HUDEP-2 (cell line): Measurements from ENCODE around the gene ASXL3.

Experiments used
- DNase-seq, 76 experiments: peaks; one replicate each; lab custom pipeline; 2025; ENCODE audit not compliant: unreplicated experiment in 76 of 76; lab: John Stamatoyannopoulos, UW

The ASXL3 gene

DNA sequence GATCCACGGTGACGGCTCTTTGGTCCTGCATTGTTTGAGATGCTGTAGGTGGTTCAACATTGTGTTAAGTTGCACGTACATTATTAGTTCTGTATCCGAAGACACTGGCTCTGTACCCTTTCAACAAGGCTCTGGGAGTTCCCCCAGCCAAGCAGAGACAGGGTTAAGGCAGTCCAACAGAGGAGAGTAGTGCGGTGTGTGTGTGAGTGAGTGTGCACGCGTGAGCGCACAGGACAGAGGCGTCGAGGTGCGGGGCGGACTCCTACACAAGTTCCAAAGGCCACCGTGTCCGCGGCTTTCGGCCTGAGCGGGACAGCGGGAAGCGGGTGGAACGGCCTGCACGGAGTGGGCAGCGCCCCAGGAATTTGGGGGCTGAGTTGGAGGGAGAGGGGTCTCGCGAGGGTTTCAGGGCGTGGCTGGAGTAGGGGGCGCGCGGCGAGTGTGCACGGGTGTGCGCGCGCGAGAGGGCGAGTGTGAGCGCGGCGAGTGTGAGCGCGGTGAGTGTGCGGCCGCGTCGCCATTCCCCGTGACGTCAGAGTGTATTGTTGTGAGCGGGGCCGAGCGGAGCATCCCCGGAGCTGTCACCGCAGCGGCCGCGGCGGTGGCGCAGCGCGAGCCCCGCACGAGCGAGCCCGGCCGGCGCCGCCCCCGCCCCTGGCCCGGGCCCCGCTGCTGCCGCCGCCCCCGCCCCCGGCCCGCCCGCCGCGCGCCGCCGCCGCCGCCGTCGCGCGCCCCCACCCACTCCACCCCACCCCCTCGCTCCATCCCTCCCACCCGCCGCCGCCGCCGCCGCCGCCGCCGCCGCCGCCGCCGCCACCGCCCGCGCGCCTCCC is at the start of gene ASXL3:
TSS of gene ASXL3 (plus strand) at position 535 of the 833 bp plus-strand sequence. CDS start 413 bp downstream, outside the sequence.
- peak in 7 of 76 experiments; percentile 0 to 19 (median 6) for DNase-seq

- no peak for DNase-seq
Observed at GRCh38 chr18:33532978-33533377, 45.0 kb upstream of the ASXL3 start.

GRCh38 chr18:33536904-33537303 is 41.1 kb upstream of the ASXL3 start:
- DNase-seq = no peak

DNA sequence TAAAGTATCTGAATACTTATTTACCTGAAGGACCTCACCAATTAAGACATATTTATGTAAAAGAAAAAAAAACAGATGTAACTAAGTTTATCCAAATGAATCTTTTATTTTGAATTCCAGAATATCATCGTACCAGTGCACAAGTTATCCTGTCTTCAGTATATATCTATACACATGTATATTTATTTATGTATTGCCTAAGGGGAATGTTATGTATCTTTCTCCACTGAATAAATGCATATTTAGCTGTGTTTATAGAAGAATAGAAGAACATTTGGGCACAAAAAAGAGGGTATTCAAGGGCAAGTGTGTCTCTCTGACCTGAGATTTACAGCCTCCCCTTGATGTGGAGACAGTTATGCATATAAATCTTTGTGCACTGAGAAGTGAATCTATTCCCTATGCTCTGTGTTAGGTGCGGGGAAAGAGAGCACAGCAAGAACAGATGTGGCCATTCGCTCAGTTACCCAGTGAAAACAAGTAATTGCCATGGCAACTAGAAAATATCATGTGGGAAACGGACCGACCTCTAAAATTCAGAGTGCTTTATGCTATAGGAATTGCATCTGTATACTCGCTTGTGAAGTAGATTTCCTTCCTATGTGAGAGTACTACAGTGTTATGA is 39.5 kb upstream of the ASXL3 start:
- no peak for DNase-seq

DNA sequence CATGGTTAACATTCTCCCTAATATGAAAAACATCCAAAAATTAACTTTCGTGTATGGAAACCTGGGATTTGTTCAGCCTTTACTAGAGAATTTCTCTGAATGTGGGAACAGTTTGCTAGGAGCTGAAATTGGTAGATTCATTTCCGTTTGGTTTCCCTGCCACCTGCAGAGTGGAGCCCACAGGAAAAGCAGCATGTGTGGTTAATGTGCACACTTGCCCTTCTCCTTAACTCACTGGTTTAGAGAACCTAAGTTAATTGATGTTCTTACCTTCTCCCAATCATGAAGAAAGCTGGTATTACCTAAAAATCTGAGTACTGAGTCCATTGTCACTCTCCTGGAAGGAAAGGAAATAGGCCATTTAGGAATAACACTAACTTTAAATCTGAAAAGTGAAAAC is 37.6 kb upstream of the ASXL3 start:
- DNase-seq = no peak

DNA sequence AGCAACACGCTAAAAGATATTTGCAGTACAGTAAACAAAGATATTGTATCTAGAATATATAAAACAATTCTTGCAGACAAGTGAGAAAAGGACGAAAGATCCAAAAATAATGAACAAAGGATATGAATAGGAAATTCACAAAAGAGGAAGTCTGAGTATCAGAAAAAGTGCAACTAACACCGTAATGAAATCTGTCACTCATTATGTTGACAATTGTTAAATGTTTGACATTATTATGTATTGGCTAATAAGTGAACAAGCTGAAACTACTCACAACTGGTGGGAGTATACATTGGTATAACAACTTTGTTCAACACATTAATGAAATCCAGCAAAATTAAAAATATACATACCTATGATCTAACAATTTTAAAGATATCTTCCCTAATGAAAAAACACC is 36.7 kb upstream of the ASXL3 start:
- DNase-seq = no peak

DNA sequence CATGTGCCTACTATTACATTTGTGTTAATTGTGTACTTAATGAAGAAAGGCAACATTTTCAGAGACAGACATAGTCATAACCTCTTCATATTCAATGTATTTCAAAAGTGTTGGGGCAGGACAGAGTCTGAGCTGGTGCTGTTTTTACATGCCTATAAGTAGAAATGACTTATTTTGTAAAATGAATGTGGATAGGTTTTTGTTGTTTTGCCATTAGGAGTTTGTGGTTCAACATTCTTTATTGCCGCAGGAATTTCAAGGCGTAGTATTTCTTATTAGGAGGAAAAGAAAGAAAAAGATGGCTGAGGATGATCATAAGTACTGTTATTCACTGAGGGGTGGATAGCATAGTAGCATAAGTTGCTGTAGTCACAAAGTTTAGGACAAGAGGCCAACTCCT is 21.2 kb upstream of the ASXL3 start:
- no peak for DNase-seq

GRCh38 chr18:33557706-33558105 is 20.3 kb upstream of the ASXL3 start:
- no peak for DNase-seq

DNA sequence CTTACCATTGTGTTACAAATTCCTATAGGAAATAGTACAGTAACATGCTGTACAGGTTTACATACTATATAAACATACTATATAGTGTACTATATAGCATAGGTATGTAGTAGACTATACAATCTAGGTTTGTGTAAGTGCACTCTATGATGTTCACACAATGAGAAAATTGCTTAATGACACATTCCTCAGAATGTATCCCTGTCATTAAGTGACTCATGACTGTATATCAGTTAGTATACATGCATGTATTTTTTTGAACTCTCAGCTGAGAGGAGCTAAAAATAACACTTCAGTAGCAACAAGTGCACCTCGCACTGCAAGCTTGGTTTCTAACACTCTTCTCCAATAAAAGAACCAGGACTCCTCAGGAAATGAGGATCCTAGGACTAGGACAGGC is 19.5 kb upstream of the ASXL3 start:
- DNase-seq = no peak

GRCh38 chr18:33560686-33561370 is 17.2 kb upstream of the ASXL3 start:
- peak in 33 of 76 experiments; percentile 0 to 72 (median 35) for DNase-seq

DNA sequence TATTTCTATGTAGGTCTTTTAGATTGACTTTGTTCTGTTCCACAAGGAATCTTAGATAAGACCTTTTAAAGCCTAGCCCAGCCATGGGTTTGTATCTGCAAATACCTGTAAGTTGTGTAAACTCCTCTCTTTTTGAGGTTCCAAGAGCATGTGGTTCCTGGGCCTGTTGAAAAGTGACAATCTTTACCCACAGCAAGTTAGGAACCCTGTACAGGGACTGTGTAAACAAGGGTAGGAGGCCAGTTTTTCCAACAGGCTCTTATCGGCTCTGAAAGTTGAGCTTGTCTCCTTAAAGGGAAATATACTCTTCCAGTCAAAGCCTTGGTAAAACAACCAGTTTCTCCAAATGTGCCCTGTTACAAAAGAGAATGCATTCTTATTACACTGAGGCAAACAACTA is 15.3 kb upstream of the ASXL3 start:
- DNase-seq = no peak

GRCh38 chr18:33567705-33568104 is 10.3 kb upstream of the ASXL3 start:
- no peak for DNase-seq

DNA sequence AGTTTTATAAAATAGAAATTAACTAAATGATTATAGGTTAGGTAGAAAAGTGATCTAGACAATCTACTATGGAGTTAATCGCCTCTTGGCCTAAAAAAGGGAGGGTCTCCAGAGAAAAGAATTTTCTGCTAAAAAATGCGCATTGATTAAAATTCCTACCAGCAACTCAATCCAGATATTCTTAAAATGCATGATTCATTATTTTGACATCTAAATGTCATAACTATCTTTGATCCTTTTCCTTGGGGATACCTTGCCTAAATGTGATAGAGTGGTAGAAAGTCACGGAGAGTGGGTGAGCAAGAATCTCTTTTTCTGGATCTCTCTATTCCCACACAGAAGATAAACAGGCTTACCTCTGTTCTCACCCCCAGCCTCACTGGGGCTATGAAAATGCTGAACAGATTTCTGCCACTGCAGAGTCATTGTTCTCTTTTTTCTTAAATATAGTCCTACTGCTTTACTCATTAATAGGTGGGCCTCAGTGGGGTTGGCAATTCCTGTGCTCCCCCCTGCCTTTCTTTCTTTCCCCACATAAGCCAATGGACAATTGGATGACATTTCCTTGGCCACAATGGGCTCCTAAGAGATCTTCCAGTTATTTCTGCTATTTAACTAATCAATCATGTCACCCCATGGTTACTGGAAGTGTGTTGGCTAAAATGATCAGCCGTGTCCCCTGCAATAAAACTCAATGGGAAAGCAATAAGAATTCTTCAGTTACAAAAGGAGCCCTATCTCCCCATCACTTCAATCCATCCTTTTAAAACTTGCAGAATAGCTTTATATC is 5.8 kb upstream of the ASXL3 start:
- DNase-seq = no peak

DNA sequence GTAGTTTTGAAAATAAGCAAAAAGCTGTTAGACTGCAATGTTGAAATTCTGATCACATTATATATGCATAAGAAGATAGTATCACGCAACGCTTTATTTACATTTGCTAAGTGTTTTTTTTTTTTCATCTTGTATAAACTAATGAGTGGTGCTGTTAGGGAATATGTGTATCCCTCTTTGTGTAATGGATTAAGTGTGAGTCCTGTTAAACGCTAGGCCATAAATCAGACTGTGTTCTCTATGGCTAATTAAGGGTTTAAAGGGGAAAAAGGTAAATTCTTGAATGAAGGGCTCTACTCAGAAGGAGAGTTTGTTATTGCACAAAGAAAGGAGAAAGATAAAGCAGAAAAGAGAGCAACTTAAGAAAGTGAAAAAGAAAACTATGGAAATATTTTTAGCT is 4.8 kb upstream of the ASXL3 start:
- DNase-seq = no peak

DNA sequence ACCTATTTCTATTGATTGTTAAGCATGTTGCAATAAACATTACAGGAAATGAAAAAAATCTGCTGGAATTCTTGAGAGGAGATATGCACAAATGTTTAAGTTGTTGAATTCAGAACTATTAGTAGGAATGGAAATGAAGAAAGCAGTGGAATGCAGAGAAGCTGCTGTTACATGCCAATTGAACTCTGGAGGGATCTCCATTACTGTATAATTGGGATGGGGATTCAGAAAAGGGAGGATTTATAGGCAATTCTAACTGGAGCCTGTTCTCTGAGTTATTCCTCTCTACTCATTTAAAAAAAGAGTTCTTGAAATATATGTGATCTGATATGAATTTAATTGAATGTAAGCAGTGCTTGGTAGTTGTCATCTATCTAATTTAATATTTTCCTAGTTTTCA is 2.6 kb upstream of the ASXL3 start:
- DNase-seq = no peak

- peak in 1 of 76 experiments; percentile 2 for DNase-seq
Observed at GRCh38 chr18:33576999-33577646, 896 bp upstream of the ASXL3 start.

- peak in 1 of 76 experiments; percentile 0 for DNase-seq
Observed at GRCh38 chr18:33578518-33579348, 714 bp downstream of the ASXL3 start.

DNA sequence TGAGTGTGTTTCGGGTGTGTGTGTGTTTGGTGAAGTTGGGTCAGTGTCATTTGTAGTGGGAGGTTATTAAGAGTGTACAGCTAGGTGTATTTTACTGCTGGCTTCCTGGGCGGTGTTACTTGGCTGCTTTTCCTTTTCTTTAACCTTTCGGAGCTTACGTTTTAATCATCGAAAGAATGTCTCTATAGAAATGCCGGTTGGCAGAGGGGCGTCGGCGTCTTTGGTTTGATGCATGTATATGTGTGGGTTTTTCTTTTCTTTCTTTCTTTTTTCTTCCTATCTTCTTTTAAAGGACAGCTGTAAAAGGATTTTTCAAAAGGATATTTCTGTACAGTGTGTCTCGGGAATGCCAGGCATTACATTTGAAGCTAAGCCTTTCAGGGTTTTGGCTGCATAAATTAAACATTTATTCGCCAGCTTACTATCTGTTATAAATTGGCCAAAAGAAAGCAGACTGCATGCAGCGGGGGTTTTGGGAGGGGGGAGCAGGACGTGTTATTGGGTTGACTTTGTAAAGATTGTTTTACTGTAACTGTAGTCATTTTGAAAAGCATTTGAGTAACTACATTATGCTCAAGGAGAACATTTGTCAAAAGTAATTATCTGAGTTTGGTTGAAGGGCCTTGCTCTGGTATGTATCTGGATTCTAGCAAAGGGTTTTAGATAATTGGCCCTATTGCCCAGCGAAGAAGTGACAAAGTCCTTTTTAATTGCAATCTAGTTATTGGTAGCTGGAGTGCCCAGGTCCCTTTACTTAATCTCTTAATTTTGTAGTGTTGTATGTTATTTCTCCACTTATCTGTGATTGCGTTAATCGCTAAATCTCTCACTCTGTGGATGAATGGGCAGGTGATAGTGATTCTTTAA is 1.6 kb downstream of the ASXL3 start:
- peak in 1 of 76 experiments; percentile 2 for DNase-seq
